HG03354 (cell line): ENCODE data around the gene CDK18.

Experiments
- ATAC-seq: cut with Tn5 transposase; IDR thresholded peaks from one replicate; pipeline ENCODE4 v1.9.1; 2021; ENCODE audit warnings: mild to moderate bottlenecking; ENCODE audit not compliant: unreplicated experiment, poor library complexity, severe bottlenecking

CDK18 gene

DNA sequence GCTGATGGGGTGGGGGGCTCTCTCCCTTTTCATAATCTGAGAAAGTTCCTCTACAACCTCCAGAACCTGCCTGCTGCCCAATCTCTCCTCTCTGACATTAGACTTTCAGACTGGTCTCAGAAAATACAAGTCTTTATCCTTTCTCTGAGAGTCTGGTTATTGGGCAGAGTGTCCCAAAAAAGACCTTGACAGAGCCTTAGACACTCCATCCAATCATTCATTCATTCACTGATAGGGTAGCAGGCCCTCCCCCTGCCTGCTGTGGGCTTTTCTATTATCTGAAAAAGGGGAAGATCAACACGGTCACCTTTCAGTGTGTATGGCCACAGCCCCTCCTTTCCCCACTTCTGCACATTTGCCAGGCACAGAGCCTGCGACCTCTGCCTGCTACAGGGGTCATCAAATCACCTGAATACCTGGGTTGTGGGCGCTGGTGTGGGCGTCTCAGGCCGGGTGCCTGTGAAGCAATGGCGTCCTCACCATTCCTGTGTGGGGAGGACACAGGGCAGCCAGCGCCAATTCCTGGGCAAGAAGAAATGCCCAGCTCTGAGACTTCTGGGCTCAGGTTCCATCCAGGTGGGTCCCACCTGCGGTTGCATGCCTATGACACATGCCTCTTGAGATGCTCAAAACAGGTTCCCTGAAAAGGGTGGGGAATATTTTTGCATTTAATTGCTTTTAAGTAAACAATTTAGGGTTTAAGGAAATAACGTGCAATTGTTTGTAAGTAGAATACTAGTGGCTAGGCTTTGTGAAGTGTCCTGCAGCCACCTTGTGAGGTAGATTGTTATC, 74.5 kb downstream of the CDK18 start:
- ATAC-seq, result no peak

DNA sequence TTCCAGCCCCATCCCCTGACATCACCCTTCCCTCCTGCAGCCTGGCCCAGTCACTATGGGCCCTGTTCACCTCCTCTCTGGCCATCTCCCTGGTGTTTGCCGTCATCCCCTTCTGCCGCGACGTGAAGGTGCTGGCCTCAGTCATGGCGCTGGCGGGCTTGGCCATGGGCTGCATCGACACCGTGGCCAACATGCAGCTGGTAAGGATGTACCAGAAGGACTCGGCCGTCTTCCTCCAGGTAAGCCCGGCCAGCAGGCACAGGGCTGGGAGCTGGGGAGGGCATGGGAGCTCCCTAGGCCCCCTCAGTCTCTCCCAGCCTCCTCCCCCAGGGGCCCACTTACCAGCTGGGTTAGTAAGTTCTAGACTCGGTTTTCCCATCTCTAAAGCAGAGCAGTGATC, 75.2 kb downstream of the CDK18 start:
- no peak for ATAC-seq

DNA sequence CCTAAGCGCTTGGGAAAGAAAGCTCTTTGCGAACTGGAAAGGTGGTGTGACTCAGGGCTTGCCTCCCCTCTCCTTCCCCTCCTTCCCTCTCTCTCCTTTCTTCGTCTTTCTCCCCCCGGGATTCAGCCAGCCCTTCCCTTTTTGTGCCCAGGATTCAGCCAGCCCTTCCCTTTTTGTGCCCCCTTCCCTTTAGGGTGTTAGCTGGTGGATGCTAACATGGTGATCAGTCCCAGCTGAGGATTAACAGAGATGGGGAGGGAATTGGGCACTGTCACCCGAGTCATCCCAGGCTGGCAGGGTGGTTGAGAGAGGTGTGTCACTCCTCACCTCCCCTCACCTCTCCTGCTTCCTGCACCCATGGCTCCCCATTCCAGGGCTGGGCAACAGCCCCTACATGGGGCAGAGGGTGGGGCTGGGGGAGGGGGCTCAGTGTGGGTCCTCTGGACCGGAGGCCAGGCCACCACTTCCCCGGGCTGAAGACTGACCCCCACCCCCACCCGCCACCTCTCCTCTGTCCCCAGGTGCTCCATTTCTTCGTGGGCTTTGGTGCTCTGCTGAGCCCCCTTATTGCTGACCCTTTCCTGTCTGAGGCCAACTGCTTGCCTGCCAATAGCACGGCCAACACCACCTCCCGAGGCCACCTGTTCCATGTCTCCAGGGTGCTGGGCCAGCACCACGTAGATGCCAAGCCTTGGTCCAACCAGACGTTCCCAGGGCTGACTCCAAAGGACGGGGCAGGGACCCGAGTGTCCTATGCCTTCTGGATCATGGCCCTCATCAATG, 75.9 kb downstream of the CDK18 start:
- no peak for ATAC-seq

DNA sequence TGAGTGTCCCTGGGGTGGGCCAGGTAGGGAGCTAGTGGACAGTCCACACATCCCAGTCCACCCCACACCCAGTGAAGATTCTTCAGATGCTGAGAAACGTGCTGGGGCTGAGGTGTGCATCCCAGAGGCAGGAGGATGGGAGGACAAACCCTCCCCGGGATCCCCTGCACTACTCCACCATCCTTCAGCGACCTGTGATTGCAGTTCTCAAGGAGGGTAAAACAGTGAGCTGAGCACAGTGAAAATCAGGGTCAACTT, 76.4 kb downstream of the CDK18 start:
- ATAC-seq, result no peak

DNA sequence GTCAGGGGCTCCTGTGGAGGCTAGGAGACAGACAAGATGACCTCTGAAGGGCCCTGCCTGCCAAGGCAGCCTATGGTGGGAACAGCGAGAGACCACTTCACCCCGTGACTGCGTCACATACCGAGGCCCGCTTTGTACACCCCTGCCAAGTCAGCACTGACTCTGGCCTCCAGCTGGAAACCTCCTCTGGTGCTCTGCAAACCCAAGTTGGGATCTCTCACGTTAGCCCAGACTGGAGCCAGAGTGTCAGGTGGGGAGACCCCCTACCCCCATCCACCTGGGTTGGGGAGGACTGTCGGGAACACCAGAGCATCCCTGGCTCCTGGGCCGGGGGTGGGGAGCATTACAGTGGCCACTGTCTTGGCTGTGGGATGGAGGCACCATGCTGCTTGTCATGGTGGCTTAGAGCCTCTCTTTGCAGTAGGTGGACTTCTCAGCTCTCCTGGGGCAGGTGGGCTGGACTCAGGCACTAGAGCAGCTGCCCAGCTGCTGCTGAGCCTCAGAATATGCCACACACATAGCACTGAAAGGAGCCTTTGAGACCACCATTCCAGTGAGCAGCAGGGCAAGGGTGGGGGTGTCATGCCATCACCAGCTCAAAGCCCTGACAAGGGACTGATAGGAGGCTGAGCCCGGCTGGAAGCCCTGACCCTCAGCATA, 77.0 kb downstream of the CDK18 start:
- no peak for ATAC-seq

DNA sequence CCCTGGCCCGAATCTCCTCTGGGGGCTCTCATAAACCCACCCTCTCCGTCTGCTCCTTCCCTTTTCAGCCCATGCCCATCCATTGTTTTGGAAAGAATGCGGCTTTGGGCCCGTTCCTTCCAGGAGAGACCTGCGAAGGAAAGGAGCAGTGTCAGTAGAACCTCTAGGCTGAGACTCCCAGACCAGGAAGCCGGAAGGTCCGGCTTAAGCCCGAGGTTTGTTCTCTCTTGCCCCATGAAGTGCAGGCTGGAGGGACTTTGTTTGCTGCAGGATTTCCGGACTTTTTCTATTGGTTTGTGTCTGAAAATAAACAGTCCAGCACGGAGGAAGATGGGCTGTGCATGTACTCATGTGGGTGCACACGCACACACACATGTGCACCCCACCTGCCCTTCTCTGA, 77.6 kb downstream of the CDK18 start:
- no peak for ATAC-seq
